Loucy (cell line): Measurements from ENCODE around the gene TCP11L1.

Source experiments
- EZH2phosphoT487 ChIP-seq: fragments of 200-600 bp; IDR thresholded peaks from 2 replicates; pipeline ENCODE4 v1.6.1; 2018; ENCODE audit warnings: antibody characterized with exemption, mild to moderate bottlenecking, moderate library complexity, borderline replicate concordance
- TF ChIP-seq, protein P1 (sequence below): fragments of 200-600 bp; sonication (generic); conservative IDR thresholded peaks from 2 replicates; pipeline ENCODE4 v1.5.1; 2014; ENCODE audit warnings: mild to moderate bottlenecking, antibody characterized with exemption, low read length

DNA sequence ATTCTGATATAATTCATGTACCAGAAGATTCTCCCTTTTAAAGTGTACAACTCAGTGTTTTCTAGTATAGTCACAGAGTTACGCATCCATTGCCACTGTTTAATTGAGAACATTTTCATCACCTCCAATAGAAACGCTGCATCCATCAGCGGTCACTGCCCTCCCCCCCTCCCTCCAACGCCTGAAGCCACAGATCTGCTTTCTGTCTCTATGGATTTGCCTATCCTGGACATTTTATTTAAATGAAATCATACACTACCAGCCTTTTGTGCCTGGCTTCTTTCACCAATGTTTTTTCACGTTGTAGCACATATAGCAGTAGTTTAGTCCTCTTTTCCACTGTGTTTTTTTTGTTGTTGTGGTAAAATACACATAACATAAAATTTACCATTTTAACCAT, 22.8 kb downstream of the TCP11L1 start:
- TF ChIP-seq, protein P1, sequence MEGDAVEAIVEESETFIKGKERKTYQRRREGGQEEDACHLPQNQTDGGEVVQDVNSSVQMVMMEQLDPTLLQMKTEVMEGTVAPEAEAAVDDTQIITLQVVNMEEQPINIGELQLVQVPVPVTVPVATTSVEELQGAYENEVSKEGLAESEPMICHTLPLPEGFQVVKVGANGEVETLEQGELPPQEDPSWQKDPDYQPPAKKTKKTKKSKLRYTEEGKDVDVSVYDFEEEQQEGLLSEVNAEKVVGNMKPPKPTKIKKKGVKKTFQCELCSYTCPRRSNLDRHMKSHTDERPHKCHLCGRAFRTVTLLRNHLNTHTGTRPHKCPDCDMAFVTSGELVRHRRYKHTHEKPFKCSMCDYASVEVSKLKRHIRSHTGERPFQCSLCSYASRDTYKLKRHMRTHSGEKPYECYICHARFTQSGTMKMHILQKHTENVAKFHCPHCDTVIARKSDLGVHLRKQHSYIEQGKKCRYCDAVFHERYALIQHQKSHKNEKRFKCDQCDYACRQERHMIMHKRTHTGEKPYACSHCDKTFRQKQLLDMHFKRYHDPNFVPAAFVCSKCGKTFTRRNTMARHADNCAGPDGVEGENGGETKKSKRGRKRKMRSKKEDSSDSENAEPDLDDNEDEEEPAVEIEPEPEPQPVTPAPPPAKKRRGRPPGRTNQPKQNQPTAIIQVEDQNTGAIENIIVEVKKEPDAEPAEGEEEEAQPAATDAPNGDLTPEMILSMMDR: no peak
- TF ChIP-seq EZH2phosphoT487: no peak
